GM21529 (cell line): ENCODE data around the gene THUMPD3.

Experiments used
- ATAC-seq: cut with Tn5 transposase; IDR thresholded peaks from one replicate; pipeline ENCODE4 v1.9.1; 2021; ENCODE audit not compliant: unreplicated experiment

Gene THUMPD3, protein sequence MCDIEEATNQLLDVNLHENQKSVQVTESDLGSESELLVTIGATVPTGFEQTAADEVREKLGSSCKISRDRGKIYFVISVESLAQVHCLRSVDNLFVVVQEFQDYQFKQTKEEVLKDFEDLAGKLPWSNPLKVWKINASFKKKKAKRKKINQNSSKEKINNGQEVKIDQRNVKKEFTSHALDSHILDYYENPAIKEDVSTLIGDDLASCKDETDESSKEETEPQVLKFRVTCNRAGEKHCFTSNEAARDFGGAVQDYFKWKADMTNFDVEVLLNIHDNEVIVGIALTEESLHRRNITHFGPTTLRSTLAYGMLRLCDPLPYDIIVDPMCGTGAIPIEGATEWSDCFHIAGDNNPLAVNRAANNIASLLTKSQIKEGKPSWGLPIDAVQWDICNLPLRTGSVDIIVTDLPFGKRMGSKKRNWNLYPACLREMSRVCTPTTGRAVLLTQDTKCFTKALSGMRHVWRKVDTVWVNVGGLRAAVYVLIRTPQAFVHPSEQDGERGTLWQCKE

DNA sequence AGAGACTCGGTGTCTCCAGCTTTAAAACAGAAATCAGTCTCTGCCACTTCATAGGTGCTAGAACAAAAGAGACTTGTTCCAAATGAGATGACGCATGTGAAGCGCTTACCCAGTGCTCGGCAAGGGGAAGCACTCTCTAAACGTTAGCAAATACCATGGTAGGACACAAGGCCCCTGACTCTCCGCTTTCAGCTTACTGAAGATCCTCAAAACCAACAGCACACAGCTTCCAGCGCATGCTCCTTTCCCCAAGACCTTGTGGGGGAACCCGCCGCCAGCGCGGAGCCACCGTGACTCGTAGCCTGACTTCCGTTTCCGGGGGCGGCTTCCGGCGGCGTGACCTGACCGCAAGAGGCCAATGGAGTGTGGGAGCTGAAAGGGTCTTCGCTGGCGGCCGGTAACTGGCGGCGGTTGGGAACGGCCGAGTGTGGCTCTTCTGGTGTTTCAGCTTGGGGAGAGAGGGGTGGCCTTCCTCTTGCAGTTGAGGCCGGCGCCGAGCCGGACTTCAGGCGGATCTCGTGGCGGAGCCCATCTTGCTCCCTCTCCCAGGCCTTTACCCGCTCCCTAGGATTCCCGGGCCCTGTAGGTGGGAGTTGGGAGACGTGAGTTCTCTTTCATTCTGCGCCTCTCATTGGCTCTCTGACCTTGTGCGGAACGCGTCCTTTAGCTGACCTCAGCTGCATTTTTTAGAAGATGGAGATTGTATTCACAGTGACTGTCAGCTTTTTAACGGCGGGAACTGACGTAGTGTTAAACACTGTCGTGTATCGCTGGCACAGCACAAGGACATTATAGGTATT, at the start of gene THUMPD3:
Gene THUMPD3, plus strand, starts transcription at position 324 of the 800 bp plus-strand sequence. CDS start 2,015 bp downstream, outside the sequence.
- peak; percentile 98 for ATAC-seq

DNA sequence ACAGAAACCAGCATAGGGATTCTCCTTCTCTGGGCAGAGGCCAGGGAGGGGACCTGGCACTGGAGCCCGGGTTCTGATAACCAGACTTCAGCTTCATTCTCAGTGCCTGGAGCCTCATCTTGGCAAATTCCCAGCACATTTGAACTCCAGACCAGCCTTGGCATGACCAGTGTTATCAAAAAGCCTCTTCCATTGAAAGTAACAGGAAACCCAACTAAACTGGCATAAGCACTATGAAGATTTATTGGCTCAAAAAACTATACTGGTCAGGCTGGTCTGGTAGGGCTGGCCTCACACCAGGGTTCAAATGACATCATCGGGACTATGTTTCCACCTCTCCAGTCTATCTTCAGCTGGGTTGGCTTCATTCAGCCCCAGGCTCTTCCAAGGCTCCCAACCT, 48.1 kb upstream of the THUMPD3 start:
- ATAC-seq: no peak

DNA sequence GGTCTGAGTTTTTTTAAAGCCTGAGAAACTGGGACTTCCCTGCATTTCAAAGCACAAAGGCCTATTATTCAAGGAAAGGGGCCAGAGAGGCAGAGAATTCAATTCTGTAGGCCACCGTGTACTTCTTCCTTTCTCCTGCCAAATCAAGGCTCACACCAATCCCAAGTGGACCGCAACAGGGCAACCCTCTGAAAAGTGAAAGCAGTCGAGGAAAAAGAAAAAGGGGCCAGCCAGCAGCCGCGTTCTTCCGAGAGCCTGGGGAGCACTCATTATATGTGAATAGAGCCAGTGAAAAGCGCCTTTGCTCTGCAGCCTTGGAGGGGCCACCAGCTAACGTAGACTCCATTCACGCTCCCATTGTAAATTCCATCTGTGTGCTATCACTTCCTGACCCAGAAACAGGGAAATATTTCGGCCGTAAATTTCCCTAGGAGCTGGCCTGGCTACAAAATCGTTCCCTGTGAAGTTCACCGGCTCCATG, 45.9 kb upstream of the THUMPD3 start:
- no peak for ATAC-seq

DNA sequence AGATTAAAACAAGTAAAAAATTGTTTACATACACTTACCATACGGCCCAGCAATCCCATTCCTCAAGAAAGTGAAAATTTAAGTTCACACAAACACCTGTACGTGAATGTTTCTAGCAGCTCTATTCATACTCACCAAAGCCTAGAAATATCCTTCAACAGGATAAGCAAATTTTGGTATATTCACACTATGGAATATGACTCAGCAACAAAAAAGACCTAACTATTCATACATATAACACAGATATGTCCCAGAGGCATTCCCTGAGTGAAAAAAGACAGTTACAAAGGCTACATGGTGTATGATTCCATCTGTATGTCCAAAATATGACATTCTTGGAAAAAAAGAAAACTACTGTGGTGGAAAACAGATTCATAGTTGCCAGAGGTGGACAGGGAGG, 40.1 kb upstream of the THUMPD3 start:
- ATAC-seq: no peak

DNA sequence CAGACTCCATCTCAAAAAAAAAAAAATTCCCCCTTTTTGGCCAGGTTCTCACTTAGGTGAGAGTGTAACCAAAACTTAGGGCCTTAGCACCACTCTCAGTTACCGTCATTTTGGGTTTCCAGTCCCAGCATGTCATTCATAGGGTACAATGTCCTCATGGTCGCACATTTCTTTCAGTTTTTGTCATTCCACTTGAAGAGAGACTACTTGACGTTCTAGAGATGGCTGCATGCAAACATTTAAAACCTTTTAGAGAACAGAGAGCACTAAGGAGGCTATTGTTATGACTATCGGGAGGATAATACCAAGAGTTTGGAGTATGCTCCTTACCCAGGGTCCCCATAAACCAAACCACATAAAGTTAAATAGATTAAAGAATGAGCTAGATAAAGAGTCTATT, 37.9 kb upstream of the THUMPD3 start:
- ATAC-seq: no peak

DNA sequence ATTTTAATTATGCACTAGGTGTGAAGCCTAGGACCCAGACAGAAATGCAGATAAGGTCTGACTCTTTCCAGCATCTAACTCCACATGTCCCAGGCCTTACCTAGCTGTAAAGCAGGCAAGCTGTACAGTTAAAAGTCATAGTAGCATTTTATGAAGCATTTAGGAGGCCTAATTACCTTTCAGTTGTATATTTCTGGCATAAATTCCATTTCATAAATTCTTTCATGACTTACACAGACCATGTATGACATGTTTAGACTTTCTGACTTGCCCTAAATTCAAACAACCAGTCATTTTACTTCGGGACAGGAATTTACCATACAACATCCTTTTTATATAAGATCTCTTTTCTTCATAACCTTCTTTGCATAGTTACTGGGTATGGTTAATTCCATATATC, 35.3 kb upstream of the THUMPD3 start:
- no peak for ATAC-seq

DNA sequence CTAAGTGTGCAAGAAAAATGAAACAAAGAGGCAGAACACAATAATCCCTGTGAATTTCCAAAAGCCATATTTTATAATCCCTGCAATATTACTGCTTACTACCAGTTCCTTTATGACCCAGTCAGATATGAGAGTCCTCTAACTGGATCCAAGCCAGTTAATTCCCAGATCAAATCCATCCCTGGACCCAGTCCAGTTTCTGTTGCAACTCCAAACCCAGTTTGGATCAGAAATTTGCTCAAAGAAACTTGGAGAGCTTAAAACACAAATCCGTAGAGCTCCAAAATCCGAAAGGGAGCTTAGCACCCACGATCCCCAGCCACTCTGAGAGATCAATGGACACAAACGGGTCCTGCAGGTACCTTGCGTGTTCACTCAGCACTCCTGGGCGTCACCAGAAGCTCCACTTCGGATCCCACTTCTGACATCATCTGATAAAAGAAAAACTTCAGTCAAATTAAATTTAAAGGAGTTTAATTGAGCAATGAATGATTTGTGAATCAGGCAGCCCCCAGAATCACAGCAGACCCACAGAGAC, 32.6 kb upstream of the THUMPD3 start:
- ATAC-seq: no peak

DNA sequence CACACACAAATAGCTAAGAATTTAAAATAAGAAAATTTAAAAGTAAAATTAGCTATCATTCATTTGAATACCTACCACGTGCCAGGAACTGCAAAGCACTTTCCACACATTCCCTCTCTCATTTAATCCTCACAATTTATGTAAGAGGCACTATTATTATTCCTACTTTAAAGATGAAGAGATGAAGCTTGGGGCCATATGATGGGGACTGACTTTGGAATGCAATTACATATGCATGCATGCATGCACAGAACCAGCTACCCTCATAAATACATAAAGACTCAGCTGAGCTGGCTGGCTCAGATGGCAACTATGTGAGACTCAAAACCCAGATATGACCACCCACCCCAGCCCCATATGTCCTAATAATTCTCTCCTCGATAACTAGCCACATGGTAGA, 31.7 kb upstream of the THUMPD3 start:
- ATAC-seq: no peak

DNA sequence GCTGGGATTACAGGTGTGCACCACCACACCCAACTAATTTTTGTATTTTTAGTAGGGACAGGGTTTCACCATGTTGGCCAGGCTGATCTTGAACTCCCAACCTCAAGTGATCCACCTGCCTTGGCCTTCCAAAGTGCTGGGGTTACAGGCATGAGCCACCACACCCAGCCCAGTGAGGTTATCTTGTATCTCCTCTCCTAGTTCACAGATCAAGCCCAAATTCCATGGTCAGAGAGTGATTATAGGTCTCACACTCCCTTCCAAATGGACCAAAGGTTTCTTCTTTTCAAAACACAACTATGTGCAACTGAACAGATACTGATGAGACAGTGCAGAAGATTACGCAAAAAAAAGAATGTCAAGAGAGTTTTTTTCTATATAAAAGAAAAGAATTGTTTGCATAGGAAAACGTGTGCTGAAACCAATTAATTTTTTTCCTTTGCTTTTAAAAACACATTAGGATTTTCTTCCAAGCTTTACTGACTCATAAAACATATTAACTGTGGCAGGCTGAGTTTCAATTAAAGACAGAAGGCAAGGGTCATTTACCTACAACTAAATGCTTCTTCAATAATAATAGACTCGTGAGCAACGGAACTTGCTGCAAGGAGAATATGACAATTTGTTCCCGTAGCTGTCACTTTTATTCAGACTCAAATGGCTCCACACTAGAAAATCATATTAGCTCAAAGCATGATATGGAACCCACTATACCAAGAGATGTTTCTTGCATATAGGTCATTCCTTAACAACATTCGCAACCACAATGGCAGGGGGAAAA, 30.4 kb upstream of the THUMPD3 start:
- no peak for ATAC-seq

DNA sequence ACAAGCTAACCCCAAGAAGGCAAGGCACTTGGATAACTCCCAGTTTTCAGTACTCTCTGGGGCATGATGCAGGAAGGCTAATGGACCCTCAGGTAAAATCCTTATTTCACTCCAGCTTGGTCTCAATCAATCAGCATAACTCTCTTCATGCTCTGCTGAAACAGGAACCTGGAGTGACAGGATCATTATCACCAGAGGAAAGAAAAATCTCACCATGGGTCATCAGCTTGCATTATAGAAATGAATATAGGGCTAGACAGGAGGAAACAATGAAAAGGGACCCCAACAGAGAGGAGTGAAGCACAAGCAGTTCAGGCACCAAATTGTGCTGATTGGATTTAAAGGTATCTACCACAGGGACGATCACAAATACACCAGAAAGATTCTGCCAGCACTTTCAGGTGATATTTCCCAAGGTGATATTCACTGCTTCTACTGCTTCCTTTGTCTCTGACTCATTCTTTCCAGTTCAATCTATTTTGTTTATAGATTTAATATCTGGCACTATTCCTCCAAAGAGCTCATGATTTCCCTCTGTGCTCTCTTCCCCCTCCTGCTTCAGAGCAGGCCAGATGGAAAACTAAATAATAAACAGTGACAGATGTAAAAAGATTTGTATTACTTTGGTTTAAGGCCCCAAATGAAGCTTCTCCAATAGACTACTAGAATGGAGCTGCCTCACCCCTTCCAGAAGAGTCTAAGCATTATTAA, 22.9 kb upstream of the THUMPD3 start:
- no peak for ATAC-seq

DNA sequence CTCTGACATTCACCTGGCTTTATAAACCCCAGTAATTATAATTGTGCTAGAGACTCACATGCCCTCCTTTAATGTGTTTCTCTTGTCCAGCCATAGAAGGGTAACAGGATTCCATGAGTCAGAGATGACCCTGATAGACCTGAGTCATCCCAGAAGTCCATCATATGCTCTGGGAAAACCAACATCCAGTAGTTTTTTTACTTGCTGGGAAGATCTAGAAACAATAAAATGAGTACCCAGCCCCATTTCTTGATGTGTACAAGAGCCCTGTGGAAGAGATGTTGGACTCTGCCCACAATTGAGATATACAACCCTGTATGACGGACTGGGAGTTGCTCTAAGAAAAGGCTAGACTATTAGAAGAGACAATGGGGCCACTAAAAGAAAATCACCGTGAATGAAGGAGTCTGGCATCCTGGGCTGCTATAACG, 22.4 kb upstream of the THUMPD3 start:
- no peak for ATAC-seq

DNA sequence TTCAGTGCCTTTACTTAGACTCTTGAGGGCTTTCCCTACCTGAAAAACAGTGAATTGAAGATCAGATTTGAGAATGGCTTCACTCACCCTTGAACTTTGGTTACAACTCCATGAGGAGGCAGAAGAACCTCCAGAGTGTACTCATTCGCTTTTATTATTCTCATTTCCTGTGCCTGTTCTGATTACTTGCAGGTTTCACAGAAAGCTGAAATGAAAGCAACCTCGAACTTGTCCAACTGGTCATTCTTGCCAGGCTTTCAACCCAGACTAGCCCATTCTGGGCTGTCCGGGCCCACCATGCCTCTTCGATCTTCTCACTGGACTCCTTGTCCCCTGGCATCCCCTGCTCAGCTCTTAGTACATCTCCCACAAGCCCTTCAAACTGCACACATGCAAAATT, 20.2 kb upstream of the THUMPD3 start:
- no peak for ATAC-seq

DNA sequence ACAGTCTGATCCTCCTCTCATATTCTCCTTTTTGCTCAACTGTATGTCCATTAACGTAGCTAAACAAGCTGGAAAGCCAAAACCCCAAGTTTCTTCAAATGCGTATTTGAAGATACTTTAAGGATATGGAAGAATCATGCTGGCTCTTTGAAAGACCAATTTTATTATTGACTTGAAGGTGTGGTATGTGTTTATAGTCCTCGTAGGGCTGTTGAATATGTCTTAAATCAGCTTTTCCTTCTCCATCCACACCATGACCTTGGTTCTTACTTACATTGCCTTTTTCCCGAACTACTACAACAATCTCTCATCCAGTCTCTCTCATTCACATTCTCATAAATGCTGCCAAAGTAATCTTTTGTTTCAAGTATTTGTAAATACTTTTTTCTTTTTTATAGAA, 19.7 kb upstream of the THUMPD3 start:
- no peak for ATAC-seq

DNA sequence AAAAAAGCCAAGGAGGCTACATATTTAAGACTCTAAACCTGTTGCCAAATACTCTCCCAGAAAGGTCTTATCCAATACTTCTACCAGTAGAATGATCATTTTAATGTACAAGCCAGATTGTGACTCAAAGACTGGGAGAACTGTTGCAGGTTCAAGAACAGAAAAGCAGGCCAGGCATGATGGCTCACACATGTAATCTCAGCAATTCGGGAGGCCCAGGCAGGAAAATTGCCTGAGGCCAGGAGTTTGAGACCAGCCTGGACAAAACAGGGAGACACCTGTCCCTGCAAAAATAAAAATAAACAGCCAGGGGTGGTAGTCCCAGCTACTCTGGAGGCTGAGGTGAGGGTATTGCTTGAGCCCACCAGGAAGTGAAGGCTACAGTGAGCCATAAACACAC, 17.8 kb upstream of the THUMPD3 start:
- no peak for ATAC-seq

DNA sequence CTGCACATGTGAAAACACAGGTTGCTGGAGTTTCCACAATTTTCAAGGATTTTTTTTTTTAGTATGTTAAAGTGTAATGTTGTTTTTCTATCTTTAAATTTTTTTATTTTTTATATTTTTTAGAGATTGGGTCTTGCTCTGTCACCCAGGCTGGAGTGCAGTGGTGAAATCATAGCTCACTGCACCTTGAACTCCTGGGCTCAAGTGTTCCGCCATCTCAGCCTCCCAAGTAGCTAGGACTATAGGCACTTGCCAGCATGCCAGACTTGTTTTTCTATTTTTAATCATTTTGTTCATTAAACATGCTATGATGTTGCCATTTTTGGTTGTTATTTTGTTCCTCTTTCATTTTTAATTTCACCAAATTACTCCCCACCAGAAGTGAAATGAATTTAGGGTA, 16.7 kb upstream of the THUMPD3 start:
- no peak for ATAC-seq

DNA sequence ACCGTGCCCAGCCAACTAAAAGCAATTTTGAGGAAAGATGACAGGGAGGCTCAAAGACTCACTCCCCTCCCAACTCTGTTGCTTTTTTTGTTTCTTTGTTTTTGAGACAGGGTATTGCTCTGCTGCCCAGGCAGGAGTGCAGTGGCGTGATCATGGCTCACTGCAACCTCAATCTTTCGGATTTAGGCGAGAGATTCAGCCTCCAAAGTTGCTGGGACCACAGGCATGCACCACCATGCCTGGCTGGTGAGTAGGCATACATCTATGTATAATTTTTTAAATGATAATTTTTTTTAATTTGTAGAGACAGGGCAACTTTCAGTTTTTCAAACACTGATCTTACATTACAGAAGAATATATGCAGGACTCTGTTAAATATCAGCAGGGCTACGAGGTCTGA, 15.8 kb upstream of the THUMPD3 start:
- ATAC-seq: no peak

DNA sequence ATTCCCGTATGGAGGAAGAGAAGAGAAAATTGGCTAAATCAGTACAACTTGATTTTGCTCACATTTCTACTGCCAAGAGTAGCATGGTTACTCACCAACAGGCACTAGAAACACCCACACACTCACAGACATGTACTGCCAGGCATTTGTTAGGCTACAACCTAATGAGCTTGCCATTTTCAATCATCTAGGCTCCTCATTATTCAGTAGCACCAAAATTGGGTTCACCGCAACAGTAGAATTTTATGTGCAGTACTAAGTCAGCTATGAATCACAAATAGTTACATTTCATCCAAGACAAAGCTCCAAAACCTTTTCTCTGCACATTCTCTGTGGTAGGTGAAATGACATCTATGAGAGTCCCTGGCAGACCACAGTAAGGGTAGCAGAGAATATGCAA, 15.0 kb upstream of the THUMPD3 start:
- ATAC-seq: no peak

DNA sequence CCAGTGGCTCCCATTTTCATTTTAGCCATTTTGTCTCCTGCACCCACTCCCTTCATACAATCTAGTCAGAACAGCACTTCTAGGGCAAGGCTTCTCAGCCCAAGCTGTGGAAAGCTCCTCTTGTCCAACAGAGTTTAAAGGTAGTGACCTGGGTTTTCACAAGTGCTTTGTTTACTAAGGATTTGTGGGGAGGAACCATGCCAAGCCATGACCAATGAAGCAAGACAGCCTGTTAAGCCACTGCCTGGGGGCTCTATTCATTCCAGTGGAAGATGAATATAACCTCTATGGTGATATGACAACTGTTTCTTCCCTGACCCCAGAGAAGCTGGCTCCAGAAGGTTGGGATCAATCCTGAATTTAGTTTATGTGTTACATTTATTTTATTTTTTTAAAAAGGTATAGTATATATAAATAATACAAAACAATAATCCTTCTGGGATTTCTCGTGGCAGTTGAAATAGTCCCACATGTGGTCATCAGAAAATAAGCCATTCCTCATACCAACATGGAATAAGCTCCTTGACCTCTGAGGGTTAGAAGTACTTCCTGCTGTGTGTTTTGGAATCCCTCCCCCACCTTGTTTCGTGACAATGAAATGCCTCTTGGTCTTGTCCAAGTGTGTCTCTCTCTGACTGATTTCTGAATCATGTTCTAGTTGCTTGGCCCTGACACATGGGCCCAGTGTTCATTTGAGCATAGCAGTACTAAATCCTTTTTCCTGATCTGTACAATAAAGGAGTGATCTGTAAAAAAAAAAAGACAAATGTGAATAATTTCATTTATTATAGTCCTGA, 13.3 kb upstream of the THUMPD3 start:
- ATAC-seq: no peak

DNA sequence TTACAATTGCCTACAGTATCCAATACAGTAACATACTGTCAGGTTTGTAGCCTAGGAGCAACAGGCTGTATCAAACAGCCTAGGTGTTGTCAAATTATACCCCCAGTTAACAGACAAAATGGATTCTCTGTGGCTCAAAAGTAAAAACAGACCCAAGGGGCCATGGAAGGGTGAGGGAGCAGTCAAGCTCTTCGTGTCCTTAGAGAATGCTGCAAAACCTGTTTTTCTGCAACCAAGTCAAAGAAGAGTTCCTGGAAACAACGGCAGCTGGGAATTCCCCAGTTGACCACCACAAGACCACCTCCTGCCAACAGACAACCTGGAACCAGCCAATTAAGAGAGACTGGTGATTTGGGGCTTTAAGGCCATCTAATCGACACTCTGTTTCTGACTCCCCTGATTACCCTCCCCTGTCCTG, 11.1 kb upstream of the THUMPD3 start:
- ATAC-seq: no peak
